ENCODE data around the gene RFX1.

Gene RFX1

DNA sequence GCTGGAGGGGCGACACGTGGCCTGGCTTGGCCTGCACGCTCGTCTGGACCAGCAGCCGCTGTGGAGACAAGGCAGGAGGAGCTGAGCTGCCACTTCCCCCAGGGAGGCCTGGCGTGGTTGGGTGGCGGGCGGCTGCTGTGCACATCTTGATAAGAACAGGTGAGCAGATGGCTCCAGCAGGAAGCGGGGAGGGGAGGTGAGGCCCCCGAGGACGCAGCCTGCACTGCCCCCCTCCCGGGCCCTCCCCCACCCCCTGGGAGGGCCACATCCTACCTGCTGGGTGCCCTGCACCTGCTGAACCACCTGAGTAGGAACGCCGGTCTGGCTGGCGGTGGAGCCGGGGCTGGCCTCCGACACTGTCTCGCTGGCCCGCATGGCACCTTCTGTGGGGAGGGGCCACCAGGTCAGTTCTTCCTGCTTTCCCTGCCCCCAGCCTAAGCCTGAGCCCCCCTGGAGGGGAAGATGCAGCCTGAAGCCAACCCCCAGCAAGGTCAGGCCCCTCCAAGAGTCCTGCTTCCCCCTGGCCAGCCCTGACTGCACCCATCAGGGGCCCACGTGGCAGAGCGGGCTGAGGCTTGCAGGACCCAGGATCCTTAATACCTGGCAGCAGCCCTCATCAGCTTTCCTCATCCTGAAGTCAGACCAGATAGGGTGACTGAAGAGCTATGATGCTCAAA lies 22.8 kb downstream of the RFX1 start:
- H3K4me2 ChIP-seq (ENCODE audit: low read depth, low read length): no peak overlapping the region
- peaks cover 18% of the 10 kb centered on the region for H3F3A ChIP-seq (ENCODE audit: insufficient read depth, low read length)

DNA sequence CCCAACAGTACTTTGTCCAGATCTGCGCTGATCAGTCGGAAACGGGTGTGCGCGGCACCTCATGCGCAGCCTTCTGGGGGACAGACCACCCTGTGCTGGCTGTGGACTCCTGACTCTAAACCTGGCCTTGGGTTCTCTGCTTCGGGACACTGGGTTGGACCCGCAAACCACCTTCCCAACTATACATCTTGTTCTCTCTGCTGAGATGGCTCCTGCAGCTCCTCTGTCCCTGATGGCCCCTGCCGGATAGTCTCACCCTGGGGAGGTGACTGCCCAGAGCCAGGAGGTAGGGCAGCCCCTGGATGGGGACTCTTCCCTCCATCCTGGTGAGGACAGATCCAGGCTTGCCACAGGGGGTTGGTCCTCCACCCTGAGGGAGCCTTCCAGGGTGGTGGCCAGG lies 23.3 kb downstream of the RFX1 start:
- Histone ChIP-seq H3K9me2 (replicated peaks; ENCODE audit: insufficient read depth, low read length) (no peaks in the 10 kb centered on the region), H3K27me3 (replicated peaks; ENCODE audit: insufficient read depth, low read length) (no peaks in the 10 kb centered on the region), H4K20me1 (ENCODE audit: insufficient read depth, low read length) (no peaks in the 10 kb centered on the region), H3K36me3 (replicated peaks; ENCODE audit: insufficient read depth, low read length) (no peaks in the 10 kb centered on the region), H3K4me1 (ENCODE audit: low read length) (peaks cover 22% of the 10 kb centered on the region), H3K27ac (ENCODE audit: low read length) (no peak overlapping the region), H2AFZ (ENCODE audit: low read length) (no peak overlapping the region), H3K4me3 (ENCODE audit: low read length) (no peak overlapping the region), H3F3A (ENCODE audit: insufficient read depth, low read length) (peaks cover 18% of the 10 kb centered on the region), H3K9me3 (replicated peaks; ENCODE audit: insufficient read depth, low read length) (no peaks in the 10 kb centered on the region), H3K79me2 (ENCODE audit: low read length) (no peaks in the 10 kb centered on the region), H3K4me2 (ENCODE audit: low read depth, low read length) (no peak overlapping the region), H3K9ac (ENCODE audit: low read length) (no peak overlapping the region)
- no peak for TF ChIP-seq EZH2phosphoT487 (IDR thresholded peaks at IDR 0.05; ENCODE audit: low read length)
- TF ChIP-seq, protein P1, sequence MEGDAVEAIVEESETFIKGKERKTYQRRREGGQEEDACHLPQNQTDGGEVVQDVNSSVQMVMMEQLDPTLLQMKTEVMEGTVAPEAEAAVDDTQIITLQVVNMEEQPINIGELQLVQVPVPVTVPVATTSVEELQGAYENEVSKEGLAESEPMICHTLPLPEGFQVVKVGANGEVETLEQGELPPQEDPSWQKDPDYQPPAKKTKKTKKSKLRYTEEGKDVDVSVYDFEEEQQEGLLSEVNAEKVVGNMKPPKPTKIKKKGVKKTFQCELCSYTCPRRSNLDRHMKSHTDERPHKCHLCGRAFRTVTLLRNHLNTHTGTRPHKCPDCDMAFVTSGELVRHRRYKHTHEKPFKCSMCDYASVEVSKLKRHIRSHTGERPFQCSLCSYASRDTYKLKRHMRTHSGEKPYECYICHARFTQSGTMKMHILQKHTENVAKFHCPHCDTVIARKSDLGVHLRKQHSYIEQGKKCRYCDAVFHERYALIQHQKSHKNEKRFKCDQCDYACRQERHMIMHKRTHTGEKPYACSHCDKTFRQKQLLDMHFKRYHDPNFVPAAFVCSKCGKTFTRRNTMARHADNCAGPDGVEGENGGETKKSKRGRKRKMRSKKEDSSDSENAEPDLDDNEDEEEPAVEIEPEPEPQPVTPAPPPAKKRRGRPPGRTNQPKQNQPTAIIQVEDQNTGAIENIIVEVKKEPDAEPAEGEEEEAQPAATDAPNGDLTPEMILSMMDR (IDR thresholded peaks at IDR 0.05; ENCODE audit: low read length): no peak
- TF ChIP-seq EZH2 (optimal IDR thresholded peaks at IDR 0.05; ENCODE audit: low read depth, low read length): no peak
- no peak for DNase-seq

More for the DNA sequence above, 22.8 kb downstream of the RFX1 start:
- Histone ChIP-seq H3K27me3 (replicated peaks; ENCODE audit: insufficient read depth, low read length) (no peaks in the 10 kb centered on the region), H3K4me1 (ENCODE audit: low read length) (peaks cover 22% of the 10 kb centered on the region), H2AFZ (ENCODE audit: low read length) (no peak overlapping the region), H3K27ac (ENCODE audit: low read length) (no peak overlapping the region), H4K20me1 (ENCODE audit: insufficient read depth, low read length) (no peaks in the 10 kb centered on the region), H3K9ac (ENCODE audit: low read length) (no peak overlapping the region), H3K79me2 (ENCODE audit: low read length) (no peaks in the 10 kb centered on the region), H3K4me3 (ENCODE audit: low read length) (no peak overlapping the region), H3K9me2 (replicated peaks; ENCODE audit: insufficient read depth, low read length) (no peaks in the 10 kb centered on the region), H3K36me3 (replicated peaks; ENCODE audit: insufficient read depth, low read length) (no peaks in the 10 kb centered on the region), H3K9me3 (replicated peaks; ENCODE audit: insufficient read depth, low read length) (no peaks in the 10 kb centered on the region)
- TF ChIP-seq EZH2phosphoT487 (IDR thresholded peaks at IDR 0.05; ENCODE audit: low read length) (no peak), EZH2 (optimal IDR thresholded peaks at IDR 0.05; ENCODE audit: low read depth, low read length) (no peak)
- TF ChIP-seq, protein P1 (IDR thresholded peaks at IDR 0.05; ENCODE audit: low read length): no peak
- DNase-seq: no peak

DNA sequence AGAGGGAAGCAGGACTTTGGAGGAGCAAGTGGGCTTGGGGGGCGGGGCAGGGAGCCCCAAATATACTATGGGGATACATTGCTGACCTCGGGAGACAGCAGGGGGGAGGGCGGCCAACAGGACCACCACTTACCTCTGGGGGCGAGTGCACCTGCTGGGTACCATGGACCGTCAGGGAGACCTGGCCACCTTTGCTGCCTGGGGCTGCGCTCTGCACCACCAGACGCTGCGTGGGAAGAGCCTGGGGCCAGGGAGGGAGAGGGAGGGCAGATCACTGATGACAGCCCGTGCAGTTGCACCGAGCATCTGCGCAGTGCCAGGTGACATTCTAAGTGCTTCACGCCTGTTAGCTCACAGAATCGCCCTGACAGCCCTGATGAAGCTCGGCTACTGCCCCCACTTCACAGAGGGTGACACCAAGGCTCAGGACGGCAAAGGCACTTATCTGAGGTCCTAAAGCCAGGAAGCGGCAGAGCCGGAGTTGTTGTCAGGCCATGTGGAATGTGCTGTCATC lies 24.1 kb downstream of the RFX1 start:
- Histone ChIP-seq H3K4me2 (ENCODE audit: low read depth, low read length) (no peak overlapping the region), H4K20me1 (ENCODE audit: insufficient read depth, low read length) (no peaks in the 10 kb centered on the region), H2AFZ (ENCODE audit: low read length) (no peak overlapping the region), H3K36me3 (replicated peaks; ENCODE audit: insufficient read depth, low read length) (no peaks in the 10 kb centered on the region), H3K9me2 (replicated peaks; ENCODE audit: insufficient read depth, low read length) (no peaks in the 10 kb centered on the region), H3K79me2 (ENCODE audit: low read length) (no peaks in the 10 kb centered on the region), H3K9me3 (replicated peaks; ENCODE audit: insufficient read depth, low read length) (no peaks in the 10 kb centered on the region), H3F3A (ENCODE audit: insufficient read depth, low read length) (peaks cover 18% of the 10 kb centered on the region), H3K9ac (ENCODE audit: low read length) (no peak overlapping the region), H3K4me1 (ENCODE audit: low read length) (peaks cover 15% of the 10 kb centered on the region), H3K4me3 (ENCODE audit: low read length) (no peak overlapping the region), H3K27ac (ENCODE audit: low read length) (no peak overlapping the region), H3K27me3 (replicated peaks; ENCODE audit: insufficient read depth, low read length) (no peaks in the 10 kb centered on the region)
- DNase-seq: no peak
- TF ChIP-seq EZH2phosphoT487 (IDR thresholded peaks at IDR 0.05; ENCODE audit: low read length): no peak
- TF ChIP-seq, protein P1 (IDR thresholded peaks at IDR 0.05; ENCODE audit: low read length): no peak
- no peak for TF ChIP-seq EZH2 (optimal IDR thresholded peaks at IDR 0.05; ENCODE audit: low read depth, low read length)

All from MM.1S (cell line).